CD4-positive, alpha-beta T cell treated with Interleukin-10 for 1 hour (primary cell): ENCODE data around the gene CDH1.

Source experiments
- DNase-seq: peaks from one replicate; pipeline ENCODE4 v3.0.0-alpha.2; 2020

CDH1 gene

DNA sequence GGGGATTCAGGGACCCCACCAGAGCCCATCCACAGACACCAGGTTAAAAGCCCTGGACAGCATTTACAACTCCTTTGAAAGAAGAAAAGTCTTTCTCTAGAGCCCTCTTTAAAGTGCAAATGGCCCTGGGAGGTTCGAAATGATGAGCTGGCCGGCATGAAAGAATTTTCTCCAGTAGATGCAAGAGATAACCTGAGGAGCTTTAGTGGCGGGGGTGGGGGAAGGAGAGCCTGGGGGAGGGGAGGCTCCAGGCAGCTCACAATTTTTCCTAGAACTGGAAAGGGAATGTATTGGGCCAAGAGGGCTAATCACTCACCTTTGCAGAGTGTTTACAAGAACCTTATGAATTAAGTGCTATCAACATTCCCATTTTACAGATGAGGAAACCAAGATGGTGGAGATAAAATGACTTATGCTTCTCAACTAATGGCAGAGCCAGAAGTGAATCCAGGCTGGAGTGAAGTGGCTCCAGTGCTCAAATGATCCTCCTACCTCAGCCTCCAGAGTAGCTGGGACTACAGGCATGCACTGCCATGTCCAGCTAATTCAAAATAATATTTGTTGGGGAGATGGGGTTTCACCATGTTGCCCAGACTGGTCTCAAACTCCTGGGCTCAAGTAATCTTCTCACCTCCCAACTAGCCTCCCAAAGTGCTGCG, 4.2 kb upstream of the CDH1 start:
- DNase-seq: no peak

DNA sequence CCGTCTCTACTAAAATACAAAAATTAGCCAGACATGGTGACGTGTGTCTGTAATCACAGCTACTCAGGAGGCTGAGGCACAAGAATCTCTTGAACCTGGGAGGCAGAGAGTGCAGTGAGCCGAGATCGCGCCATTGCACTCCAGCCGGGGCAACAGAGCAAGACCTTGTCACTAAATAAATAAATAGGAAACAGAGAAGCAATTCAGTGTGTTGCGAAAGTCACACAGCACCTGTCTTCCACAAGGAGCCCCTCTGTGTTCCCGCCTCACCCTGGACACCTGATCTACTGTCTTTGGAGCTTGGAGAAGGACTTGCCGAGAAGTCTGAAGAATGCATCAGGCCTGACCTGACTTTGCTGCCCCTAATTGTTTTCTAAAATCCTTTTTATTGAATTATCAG, 3.5 kb upstream of the CDH1 start:
- no peak for DNase-seq

DNA sequence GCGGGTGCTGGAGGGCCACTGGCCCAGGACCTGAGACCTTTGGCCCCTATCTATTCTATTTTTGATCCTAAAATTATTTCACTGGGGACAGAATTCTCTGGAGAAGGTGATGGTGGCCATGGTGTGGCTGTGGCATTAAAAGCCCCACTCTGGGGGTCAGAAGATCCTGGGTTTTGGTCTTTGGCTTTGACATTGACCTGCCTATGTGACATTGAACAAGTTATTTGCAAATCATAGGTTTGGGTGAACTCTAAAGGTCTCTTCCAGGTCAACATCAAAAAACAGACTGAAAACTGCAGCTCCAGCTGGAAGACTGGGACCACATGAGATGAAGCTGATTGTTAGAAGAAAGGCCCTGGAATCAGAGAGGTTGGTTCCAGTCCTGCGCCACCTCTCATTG, 2.3 kb upstream of the CDH1 start:
- no peak for DNase-seq

DNA sequence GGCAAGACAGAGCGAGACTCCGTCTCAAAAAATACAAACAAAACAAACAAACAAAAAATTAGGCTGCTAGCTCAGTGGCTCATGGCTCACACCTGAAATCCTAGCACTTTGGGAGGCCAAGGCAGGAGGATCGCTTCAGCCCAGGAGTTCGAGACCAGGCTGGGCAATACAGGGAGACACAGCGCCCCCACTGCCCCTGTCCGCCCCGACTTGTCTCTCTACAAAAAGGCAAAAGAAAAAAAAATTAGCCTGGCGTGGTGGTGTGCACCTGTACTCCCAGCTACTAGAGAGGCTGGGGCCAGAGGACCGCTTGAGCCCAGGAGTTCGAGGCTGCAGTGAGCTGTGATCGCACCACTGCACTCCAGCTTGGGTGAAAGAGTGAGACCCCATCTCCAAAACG, 531 bp upstream of the CDH1 start:
- no peak for DNase-seq

DNA sequence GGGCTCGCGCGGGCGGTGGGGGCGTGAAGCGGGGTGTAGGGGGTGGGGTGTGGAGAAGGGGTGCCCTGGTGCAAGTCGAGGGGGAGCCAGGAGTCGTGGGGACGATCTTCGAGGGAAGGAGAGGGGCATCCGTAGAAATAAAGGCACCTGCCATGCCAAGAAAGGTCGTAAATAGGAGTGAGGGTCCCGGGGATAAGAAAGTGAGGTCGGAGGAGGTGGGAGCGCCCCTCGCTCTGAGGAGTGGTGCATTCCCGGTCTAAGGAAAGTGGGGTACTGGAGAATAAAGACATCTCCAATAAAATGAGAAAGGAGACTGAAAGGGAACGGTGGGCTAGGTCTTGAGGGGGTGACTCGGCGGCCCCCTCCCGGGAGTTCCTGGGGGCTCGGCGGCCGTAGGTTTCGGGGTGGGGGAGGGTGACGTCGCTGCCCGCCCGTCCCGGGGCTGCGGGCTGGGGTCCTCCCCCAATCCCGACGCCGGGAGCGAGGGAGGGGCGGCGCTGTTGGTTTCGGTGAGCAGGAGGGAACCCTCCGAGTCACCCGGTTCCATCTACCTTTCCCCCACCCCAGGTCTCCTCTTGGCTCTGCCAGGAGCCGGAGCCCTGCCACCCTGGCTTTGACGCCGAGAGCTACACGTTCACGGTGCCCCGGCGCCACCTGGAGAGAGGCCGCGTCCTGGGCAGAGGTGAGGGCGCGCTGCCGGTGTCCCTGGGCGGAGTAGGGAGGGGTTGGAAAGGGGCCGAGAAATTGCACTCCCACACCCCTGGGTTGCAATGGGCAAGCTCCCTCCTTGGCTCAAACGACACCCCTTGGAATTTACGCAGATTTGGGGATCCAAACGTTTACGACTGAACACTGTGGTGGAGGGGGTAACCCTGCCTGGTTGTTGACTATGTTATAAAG, 888 bp downstream of the CDH1 start:
- no peak for DNase-seq

DNA sequence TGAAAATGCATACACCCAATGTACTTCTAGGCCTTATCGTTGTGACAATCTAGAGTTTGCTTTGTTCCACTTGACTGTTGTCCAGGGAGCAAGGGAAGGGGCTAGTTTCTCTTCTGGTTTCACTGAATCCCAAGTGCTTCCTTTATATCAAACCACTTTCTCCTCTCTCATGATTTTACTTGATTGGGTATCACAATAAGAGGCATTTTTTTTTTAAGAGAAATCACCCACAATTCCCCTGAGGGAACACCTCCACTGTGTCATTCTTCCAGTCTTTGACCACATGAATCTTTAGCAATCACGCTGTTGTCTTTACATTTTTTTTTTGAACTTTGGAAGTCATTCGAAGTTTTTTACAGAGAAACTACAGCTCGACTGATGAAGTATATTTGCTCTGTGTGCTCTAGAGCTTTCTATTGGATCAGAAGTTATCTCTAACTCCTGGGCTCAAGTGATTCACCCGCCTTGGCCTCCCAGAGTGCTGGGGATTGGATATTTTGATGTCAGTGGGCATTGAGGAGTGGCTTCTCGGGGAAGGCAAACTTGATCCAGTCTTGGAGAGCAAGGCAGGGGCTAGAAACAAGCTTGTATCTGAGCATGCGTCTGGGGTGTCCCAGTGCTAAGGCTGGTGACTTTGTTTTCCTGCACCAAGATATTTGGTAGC, 3.0 kb downstream of the CDH1 start:
- DNase-seq: no peak

DNA sequence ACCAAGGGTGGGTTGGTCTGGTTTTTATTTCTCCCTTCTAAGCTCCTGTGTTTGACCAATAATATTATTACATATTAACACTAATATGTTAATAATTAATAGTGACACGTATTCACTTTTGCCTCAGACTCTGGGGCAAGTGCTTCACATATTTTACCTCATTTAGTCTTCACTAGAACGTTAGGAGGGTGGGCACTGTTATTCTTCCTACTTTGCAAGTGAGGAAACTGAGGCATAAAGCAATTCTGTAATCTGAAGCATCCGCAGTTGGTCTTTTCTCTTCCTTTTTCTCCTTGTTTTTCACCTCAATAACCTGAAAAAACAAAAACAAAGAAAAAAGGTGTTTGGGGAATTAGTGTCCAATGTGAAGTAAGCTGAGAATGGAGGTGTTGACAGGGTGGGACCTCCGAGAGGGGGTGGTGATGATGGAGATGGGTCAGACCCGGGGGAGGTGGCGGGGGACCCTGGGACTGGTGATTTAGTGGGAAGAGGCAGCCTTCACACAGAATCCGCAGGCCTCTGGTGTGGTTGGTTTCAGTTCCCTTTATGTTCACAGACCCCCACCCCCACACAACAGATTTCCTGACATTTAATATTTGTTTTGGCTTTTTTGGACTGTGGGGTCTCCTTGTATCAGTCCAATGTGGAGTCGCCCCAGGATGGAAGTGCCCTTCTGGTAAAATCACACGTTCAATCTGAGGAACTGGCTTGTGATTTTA, 3.7 kb downstream of the CDH1 start:
- no peak for DNase-seq

DNA sequence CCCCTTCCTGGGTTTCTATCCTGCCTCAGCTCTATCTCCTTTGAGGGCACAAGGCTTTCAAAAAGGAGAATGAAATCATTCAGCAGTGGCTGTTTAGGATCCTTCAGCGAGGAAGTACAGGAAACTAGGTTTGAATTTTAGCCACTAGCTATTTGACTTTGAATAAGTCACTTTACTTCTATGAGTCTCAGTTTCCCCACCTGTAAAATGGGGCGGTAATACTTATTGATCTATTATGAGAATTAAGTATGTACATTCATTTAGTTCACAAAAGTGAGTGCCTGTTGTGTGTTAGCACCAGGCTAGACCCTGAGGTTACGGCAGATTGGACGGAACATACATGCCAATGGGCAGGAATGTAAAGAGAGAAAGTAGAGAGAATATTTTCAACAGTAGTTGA, 6.6 kb downstream of the CDH1 start:
- DNase-seq: no peak

DNA sequence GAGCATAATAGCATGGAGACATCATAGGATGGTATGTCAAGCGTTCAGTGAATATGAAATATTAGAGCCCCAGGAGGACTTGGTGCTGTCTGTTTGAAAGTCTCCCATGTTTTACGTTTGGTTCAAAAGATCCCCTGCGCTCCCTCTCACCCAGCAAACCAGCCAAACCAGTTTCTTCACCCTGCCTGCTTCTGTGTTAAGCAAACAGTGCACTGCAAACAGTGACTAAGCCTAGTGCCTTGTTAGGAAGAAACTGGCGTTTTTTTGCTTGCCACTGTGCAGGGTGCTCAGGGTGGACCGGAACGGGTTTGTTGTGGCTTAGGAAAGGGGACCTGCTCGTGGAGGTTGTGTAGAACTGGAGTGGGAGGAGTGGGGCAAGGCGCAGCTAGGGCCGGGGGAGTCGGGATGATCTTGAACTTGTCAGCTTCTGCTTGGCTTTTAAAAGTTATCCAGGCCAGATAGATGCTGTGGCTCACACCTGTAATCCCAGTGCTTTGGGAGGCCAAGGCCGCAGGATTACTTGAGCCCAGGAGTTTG, 7.7 kb downstream of the CDH1 start:
- DNase-seq: no peak

DNA sequence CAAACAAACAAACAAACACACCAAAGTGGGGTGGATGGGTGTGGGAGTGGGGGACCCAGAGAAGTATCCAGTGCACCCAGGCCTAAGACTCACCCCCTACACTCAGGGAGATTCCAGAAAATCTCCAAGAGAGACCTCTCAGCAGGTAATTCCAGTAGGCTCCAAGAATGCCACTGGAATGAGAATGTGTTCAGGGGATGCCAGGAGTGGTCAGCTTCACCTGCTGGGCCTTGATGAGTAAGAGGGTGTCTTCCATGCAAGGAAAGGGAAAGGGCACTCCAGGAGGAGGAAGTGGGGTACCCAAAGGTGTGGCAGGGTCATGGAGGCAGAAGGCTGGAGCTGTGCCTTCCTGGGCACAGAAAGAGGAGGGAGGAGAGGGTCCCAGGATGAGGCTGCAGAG, 9.9 kb downstream of the CDH1 start:
- DNase-seq: no peak

DNA sequence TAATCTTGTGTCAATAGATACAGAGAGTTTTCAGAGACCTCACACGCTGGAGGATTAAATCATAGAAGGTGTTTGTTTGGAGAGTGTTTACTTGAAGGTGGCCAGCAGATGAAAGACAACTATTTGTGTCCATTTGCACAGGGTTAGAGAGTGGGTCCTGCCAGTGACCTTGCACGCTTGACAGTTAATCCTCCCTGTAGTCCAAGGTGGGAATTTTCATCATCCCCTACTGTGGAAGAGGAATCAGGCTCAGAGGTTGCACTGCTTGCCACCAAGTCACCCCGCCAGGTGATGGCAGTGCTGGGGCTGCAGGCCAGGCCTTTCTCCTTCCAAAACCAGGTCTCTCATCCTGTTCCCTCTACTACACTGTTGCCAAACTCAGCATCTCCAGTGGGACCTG, 12.3 kb downstream of the CDH1 start:
- DNase-seq: no peak

DNA sequence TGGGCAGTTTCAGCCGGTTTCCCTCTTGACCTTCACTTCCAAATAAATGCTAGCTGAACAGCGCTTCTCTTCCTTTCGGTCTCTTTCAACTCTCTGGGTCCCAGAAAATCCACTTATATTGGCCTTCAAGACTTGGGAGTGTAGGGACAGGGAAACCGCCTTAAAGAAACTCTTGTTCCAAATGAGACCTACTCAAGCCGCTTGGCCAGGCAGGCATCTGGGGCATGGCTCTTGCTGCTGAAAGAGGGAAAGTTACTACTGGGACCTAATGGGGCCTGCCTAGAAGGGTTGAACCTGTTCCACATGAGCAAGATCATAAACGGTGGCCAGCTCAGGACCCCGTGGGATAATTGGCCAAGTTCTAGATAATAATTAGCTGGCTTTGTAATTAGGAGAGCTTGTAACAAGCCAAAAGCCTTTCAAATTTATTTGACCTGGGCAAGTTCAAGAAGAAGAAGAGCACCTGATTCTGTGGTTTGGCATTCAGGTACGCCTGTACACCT, 13.2 kb downstream of the CDH1 start:
- DNase-seq: no peak

DNA sequence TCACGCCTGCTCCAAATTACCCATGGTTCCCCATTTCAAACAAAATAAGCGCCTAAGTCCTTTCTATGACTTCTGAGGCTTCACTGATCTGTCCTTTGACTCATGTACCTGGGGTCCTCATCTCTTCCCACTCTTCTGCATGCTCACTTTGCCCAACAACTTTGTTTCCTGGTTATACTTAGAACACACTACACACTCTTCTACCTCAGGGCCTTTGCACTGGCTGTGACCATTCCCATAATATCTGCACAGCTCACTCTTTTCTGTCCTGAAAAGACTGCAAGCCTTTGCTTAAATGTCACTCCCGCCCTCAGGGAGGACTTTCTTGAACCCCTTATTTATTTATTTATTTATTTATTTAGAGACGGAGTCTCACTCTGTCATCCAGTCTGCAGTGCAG, 14.1 kb downstream of the CDH1 start:
- no peak for DNase-seq

DNA sequence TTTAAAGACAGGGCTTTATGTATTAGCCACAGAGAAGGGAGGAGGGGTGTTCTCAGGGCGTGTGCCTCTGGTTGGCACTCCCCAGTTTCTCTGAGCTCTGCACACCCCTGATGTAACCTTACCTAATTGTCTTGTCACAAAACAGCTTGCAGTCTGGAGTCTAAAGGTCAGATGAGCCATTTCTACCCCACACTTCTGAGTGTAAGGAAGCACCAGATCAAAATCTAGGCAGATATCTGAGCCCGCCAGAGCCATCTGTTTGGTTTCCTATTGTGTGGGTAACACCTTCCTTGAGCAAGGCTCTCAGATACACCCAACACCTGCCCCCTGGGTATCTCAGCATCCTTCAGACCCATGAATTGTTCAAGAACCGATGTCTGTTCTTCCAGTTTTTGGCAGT, 15.5 kb downstream of the CDH1 start:
- peak; percentile 41 for DNase-seq

DNA sequence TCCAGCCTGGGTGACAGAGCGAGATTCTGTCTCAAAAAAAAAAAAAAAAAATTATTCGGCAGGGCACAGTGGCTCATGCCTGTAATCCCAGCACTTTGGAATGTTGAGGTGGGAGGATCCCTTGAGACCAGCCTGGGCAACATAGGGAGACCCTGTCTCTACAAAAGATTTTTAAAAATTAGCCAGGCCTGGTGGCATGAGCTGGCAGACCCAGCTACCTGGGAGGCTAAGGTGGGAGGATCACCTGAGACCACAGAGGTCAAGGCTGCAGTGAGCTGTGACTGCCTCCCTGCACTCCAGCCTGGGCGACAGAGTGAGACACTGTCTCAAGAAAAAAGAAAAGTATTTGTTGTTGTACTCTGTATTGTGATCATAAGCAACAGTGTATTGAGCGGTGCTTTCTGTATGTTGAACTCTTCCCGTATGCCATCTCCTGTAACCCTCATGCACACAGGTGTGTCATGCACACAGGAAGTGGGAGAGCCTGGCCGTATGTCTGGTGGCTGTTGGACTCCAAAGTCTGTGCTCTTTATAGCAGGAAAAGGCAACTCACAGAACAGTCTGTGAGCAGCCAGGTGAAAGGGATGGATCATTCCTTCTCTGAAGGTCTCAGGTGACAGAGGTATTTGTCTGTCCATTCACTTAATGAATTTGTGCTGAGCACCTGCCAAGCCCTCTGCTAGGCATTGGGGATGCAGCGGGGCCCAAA, 17.1 kb downstream of the CDH1 start:
- DNase-seq: no peak

DNA sequence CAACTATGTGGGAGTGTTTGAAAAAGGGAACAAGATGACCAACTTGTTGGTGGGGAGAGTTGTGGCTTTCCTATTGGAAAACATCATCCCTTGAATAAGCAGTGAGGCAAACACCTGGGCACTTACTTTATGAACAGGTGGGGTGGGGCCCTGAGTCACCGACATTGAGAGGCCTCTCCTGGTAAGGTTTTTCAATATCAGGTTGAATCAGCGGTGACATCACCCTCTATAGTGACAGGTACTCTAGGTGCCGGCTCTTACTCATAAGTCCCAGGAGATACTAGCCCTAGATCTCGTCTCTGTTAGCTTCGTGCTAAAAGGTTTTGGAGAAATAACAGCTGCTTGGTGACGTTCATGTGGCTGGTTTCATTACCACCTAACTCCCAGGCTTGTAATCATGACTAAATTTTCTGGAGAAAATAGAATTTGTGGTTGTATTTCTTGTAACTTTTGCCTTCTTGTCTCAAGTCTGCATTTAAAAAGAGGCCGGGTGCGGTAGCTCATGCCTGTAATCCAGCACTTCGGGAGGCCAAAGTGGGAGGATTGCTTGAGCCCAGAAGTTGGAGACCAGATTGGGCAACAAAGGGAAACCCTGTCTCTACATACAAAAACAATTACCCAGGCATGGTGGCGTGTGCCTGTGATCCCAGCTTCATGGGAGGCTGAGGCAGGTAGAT, 19.3 kb downstream of the CDH1 start:
- DNase-seq: peak; percentile 11

DNA sequence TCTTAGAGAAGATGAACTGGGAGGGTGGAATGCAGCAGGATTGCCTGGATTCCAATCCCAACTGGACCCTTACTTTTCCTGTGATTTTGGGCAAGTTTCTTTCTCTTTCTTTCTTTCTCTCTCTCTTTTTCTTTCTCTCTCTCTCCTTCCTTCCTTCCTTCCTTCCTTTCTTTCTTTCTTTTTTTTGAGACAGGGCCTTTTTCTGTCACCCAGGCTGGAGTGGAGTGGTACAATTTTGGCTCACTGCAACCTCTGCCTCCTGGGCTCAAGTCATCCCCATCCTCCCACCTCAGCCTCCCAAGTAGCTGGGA, 20.5 kb downstream of the CDH1 start:
- no peak for DNase-seq

DNA sequence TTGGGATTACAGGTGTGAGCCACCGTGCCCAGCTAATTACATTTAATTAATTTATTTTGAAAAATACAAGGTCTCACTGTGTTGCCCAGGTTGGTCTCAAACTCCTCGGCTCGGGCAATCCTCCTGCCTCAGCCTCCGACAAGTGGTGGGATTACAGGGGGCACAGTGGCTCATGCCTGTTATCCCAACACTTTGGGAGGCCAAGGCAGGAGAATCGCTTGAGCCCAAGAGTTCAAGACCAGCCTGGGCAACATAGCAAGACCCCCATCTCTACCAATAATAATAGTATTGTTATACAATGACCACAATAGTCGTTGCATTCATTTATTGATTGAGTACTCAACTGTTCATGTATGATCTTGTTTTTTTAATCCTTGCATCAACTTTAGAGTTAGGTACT, 22.0 kb downstream of the CDH1 start:
- no peak for DNase-seq

DNA sequence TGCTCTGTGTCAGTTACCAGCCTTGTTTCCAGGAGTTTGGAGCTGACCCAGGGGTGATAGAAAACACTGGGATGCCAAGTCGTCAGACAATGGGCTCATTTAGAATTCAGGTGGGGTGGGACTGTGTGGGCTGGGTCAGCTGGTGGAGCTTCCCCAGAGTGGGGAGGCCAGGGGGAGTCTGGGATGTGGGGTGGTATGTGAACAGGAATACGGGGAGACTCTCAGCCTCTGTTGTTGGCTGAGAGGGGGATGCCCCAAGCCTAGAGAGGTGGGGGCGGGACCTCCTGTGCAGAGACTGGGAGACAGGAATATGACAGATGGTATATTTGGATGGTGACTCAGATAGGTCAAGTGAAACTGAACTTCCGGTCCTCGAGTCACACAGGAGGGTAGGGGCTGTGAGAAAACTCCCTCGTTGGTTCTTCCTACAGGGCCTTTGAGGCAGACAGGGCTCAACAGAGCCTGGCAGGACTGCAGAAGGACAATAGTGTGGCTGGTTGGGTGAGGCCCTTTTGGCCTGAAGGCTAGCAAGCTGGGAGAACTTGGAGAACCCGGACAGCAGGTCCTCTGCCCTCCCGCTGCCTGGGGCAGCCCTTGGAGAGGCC, 23.7 kb downstream of the CDH1 start:
- no peak for DNase-seq

DNA sequence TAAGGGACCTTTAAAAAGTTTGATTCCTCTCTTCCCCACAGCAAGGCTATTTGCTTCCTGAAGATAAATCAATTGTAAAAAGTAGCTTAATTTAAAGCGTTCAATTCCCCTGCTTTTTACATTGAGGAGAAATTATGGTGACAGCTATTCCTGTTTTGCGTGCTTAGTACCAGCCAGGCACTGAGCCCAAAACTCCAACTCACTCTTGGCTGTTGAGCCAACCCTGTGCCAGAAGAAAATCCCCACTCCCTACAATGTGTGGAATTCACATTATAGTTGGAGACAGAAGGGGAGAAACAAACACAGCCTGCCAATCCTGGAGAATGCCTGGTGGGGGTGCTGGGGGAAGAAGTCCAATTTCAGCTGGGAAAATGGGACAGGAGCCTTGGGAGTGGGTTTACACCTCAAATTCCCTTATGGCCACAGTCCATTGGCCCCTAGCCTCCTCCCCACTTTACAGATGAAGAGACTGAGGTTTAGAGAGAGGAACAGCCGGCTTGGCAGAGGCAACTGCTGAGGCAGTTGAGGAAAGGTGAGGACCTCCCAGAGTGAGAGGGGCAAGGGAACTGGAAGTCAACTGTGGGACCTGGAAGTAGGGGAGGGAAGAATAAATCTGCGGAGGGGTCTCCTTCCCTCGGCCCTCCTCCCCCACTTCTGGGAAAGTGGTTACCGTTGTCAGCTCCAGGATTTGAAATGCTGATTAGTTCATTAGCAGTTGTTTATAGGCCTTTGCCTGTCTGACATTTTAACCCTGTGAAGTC, 26.1 kb downstream of the CDH1 start:
- DNase-seq: no peak

DNA sequence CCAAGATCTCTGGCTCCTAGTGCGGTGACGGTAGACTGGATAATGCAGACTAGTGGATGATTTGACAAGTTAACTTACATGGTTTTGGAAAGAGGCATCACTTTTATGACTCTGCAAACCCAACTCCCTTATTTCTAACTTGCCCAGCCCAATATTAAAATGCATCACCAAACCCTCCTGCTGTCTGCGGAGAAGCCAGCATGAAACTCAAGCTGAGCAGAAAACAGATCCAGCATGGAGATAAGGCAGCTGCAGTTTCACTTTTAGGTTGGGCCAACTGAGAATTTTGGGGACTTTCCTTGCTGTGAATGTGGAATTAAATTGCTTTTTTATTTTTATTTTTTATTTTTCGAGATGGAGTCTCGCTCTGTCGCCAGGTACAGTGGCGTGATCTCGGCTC, 27.8 kb downstream of the CDH1 start:
- peak; percentile 34 for DNase-seq
